ENCODE results near the gene MACROD2.

DNA sequence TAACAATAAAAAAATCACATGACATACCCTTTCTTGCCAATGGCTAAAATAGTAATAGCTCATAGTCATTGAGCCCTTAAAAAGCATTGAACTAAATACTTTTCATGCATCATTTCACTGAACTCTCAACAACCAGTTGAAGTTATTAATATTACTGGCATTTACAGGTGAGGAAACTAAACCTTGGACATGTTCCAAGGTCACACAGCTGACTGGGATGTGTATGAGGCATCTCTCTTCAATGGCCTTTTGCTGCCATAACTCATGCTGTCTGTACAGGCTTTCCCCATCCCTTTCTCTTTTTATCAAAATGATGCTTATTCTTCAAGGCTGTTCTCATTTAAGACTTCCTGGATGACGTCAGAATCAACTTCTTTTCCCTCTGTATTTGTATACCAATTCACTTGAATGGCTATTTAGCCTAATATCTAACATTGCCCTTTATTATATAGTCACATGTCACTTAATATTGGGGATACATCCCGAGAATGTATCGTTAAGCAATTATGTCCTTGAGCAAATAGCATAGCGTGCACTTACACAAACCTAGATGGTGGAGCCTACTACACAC lies 2101.5 kb downstream of the MACROD2 start:
- TF ChIP-seq, protein P1, sequence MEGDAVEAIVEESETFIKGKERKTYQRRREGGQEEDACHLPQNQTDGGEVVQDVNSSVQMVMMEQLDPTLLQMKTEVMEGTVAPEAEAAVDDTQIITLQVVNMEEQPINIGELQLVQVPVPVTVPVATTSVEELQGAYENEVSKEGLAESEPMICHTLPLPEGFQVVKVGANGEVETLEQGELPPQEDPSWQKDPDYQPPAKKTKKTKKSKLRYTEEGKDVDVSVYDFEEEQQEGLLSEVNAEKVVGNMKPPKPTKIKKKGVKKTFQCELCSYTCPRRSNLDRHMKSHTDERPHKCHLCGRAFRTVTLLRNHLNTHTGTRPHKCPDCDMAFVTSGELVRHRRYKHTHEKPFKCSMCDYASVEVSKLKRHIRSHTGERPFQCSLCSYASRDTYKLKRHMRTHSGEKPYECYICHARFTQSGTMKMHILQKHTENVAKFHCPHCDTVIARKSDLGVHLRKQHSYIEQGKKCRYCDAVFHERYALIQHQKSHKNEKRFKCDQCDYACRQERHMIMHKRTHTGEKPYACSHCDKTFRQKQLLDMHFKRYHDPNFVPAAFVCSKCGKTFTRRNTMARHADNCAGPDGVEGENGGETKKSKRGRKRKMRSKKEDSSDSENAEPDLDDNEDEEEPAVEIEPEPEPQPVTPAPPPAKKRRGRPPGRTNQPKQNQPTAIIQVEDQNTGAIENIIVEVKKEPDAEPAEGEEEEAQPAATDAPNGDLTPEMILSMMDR (IDR thresholded peaks at IDR 0.05) = no peak
- no peak for TF ChIP-seq POLR2A (IDR thresholded peaks at IDR 0.05)

All from uterus (tissue), 2 donors.